LNCAP (cell line): Measurements from ENCODE around the gene SPATA12.

Experiments used
- TF ChIP-seq, protein P1 (sequence below): fragments of 450-650 bp; IDR thresholded peaks from 2 replicates; pipeline ENCODE4 v1.5.1; 2017; ENCODE audit warnings: mild to moderate bottlenecking

Gene SPATA12, protein sequence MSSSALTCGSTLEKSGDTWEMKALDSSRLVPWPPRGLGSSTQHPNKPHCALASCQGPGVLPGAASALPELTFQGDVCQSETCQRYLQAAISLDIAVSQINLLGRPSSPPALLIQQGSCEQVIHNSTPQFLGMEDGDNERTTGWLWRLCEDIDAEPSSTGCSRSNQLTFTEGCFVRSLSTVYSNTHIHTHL

DNA sequence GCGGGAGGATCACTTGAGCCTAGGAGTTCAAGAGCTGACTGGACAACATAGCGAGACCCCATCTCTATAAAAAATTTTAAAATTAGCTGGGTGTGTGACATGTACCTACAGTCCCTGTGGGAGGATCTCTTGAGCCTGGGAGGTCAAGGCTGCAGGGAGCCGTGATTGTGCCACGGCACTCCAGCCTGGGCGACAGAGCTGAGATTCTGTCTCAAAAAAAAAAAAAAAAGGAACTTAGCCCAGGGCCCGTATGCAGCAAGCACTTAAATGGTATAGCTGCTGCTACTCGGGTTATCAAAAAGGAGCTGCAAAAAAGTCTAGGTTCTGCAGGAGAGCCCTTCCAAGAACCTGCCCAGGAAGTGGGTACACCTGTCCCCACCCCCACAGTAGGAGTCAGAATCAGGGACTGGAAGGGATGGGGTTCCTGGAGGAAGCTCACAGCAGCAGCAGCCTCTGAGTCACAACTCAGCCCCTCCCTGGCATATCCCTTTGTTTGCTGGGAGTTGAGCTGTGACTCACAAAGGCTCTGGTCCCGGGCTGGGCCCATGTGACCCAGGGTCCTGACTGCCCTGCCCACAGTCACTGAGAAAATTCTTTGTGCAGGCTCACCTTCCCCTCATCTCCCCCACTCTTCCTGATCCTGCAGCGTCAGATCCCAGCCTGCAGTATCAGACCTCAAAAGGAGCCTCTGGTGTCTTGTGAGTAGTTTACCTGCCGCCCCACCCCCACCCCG, at the start of gene SPATA12:
TSS of gene SPATA12 (plus strand) at position 576 of the 733 bp plus-strand sequence. CDS start 13,031 bp downstream, outside the sequence.
- TF ChIP-seq, protein P1, sequence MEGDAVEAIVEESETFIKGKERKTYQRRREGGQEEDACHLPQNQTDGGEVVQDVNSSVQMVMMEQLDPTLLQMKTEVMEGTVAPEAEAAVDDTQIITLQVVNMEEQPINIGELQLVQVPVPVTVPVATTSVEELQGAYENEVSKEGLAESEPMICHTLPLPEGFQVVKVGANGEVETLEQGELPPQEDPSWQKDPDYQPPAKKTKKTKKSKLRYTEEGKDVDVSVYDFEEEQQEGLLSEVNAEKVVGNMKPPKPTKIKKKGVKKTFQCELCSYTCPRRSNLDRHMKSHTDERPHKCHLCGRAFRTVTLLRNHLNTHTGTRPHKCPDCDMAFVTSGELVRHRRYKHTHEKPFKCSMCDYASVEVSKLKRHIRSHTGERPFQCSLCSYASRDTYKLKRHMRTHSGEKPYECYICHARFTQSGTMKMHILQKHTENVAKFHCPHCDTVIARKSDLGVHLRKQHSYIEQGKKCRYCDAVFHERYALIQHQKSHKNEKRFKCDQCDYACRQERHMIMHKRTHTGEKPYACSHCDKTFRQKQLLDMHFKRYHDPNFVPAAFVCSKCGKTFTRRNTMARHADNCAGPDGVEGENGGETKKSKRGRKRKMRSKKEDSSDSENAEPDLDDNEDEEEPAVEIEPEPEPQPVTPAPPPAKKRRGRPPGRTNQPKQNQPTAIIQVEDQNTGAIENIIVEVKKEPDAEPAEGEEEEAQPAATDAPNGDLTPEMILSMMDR = no peak

DNA sequence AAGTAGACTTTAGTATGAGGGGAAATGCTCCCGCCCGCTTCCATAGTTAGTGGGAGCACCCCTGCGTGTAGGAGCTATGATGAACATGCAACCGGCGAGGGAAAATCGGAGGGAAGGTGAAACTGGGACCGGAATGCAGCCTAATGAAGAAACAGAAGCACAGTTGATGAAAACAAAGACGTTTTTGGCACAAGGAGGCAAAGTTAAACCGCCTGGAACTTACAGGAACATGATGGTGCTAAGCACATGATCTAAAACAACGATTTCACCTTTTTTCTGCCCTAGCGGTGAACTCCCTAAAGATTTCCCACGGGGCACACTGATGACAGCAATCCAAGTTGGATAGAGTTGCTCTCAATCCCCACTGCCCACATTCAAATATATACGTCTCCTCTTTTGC, 49.4 kb upstream of the SPATA12 start:
- TF ChIP-seq, protein P1 = no peak

DNA sequence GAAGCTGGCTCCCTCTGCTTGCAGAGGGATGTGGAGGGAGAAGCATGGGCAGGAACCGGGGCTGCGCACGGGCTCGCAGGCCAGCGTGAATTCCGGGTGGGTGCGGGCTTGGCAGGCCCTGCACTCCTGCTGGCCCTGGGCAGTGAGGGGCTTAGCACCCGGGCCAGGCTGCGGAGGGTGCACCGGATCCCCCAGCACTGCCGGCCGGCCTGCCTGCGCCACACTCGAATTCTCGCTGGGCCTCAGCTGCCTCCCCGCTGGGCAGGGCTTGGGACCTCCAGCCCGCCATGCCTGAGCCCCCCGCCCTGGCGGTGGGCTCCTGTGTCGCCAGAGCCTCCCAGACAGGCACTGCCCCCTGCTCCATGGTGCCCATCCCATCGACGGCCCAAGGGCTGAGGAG, 47.6 kb upstream of the SPATA12 start:
- TF ChIP-seq, protein P1 = no peak

DNA sequence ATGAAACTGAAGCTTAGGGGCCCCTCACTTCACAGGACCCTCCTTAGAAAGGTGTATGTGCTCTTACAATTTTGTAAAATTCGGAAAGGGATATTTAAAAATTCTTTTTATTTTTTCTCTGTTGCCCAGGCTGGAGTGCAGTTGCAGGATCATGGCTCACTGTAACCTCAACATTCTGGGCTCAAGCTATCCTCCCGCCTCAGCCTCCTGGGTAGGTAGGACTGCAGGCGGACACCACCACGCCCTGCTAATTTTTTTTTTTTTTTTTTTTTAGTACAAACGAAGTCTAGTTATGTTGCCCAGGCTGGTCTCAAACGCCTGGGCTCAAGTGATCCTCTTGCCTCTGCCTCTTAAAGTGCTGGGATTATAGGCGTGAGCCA, 45.1 kb upstream of the SPATA12 start:
- TF ChIP-seq, protein P1 = no peak

DNA sequence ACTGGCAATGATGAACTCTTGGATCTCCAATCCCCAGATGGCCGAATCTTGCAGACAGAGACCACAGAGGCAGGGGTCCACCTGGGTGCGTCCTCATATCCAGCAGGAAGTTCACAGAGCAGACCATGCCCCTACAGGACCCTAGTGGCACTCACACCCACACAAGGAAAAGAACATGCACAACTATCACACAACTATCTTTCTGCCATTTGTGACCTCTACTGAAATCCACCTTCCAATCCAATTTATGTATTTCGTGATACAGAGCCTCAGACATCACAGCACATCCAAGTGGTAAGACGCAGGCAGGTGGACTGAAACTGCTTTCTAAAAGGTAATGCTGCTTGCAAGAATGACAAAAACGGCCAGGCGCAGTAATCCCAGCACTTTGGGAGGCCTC, 44.6 kb upstream of the SPATA12 start:
- TF ChIP-seq, protein P1 = no peak

DNA sequence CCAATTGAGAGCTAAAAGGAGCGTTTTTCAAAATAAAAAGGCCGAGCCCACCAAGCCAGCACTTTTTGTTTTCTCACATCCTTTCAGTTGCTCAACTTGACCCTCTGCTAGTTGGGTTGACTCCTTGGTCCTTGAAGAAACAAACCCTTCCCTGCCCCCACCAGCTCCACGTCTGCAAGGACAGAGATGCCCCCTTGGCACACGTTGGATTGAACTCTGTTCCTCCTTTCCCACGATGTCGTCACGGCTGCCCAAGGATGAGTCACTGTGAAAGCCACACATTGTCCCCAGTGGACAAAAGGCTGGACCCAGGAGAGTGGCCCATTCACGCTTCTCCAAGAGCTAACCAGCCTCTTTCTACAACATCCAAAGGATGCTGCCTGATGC, 43.0 kb upstream of the SPATA12 start:
- TF ChIP-seq, protein P1 = no peak

DNA sequence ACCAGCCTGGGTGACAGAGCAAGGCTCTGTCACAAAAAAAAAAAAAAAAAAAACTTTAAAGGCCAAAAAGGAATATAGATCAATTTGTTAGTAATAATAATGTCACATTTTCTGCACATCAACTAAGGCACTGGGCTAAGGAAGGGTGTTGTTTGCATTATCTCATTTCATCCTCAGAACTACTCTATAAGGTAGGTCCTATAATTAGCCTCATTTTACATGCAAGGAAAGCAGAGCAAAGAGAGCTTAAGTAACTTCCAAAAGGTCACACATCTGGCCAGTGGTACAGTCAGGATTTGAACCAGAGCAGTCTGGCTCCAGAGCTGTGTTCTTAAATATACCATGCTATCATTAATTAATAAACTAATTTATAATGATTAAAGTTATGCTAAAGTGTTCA, 42.2 kb upstream of the SPATA12 start:
- TF ChIP-seq, protein P1 = no peak
